Ishikawa (cell line): ENCODE data around the gene SLC4A2.
A peak's percentile ranks its signal among the peaks of the same experiment; 100 is the strongest.

Source experiments
- CEBPB ChIP-seq: IDR thresholded peaks from 2 replicates; pipeline ENCODE4 v1.6.1; 2012
- CREB1 ChIP-seq: IDR thresholded peaks from 2 replicates; pipeline ENCODE4 v1.6.1; 2012; ENCODE audit warnings: low read depth
- EGR1 ChIP-seq: IDR thresholded peaks from 2 replicates; pipeline ENCODE4 v1.6.1; 2012
- EP300 ChIP-seq: IDR thresholded peaks from 2 replicates; pipeline ENCODE4 v1.6.1; 2012; ENCODE audit warnings: borderline replicate concordance
- FOXM1 ChIP-seq: IDR thresholded peaks from 2 replicates; pipeline ENCODE4 v1.6.1; 2012; ENCODE audit warnings: low read depth, borderline replicate concordance
- MAX ChIP-seq: IDR thresholded peaks from 2 replicates; pipeline ENCODE4 v1.6.1; 2012
- NFIC ChIP-seq: IDR thresholded peaks from 2 replicates; pipeline ENCODE4 v1.6.1; 2012
- RAD21 ChIP-seq: IDR thresholded peaks from 2 replicates; pipeline ENCODE4 v1.6.1; 2012; ENCODE audit warnings: low read depth
- REST ChIP-seq: IDR thresholded peaks from 2 replicates; pipeline ENCODE4 v1.6.1; 2012; ENCODE audit warnings: low read depth, mild to moderate bottlenecking
- TAF1 ChIP-seq: IDR thresholded peaks from 2 replicates; pipeline ENCODE4 v1.6.1; 2012; ENCODE audit warnings: low read depth, mild to moderate bottlenecking
- TCF12 ChIP-seq: IDR thresholded peaks from 2 replicates; pipeline ENCODE4 v1.6.1; 2012; ENCODE audit warnings: low read depth
- TEAD4 ChIP-seq: IDR thresholded peaks from 2 replicates; pipeline ENCODE4 v1.6.1; 2012
- USF1 ChIP-seq: IDR thresholded peaks from 2 replicates; pipeline ENCODE4 v1.6.1; 2012
- YY1 ChIP-seq: IDR thresholded peaks from 2 replicates; pipeline ENCODE4 v1.6.1; 2012; ENCODE audit warnings: low read depth
- ZBTB7A ChIP-seq: IDR thresholded peaks from 2 replicates; pipeline ENCODE4 v1.6.1; 2012; ENCODE audit warnings: low read depth

Gene SLC4A2

GRCh38 chr7:151079199-151079910 lies 20.0 kb downstream of the SLC4A2 start:
- no peak for TF ChIP-seq EP300
- no peak for TF ChIP-seq CEBPB
- no peak for TF ChIP-seq TCF12
- TF ChIP-seq RAD21, result no peak
- TF ChIP-seq FOXM1, result no peak
- TF ChIP-seq TAF1, result no peak
- no peak for TF ChIP-seq USF1
- no peak for TF ChIP-seq CREB1
- no peak for TF ChIP-seq ZBTB7A
- no peak for TF ChIP-seq YY1
- no peak for TF ChIP-seq REST
- no peak for TF ChIP-seq EGR1
- TF ChIP-seq NFIC, result no peak

GRCh38 chr7:151080067-151080521 lies 20.7 kb downstream of the SLC4A2 start:
- no peak for TF ChIP-seq TEAD4
- peak; percentile 29; the same call in 1 of the 2 replicates for TF ChIP-seq MAX

- TF ChIP-seq TAF1, result peak; percentile 99
- no peak for TF ChIP-seq CEBPB
- TF ChIP-seq RAD21, result no peak
- TF ChIP-seq MAX, result peak; percentile 20; the same call in 1 of the 2 replicates
- peak; percentile 77; the same call in 1 of the 2 replicates for TF ChIP-seq TCF12
- TF ChIP-seq EP300, result peak; percentile 25; the same call in 1 of the 2 replicates
- 0 out of 2 replicates have a peak, but pooled peaks have one; percentile 11 for TF ChIP-seq FOXM1
- TF ChIP-seq YY1, result peak; percentile 96
- TF ChIP-seq USF1, result no peak
- 0 out of 2 replicates have a peak, but pooled peaks have one; percentile 6 for TF ChIP-seq EGR1
- 0 out of 2 replicates have a peak, but pooled peaks have one; percentile 17 for TF ChIP-seq CREB1
- no peak for TF ChIP-seq REST
Measured at GRCh38 chr7:151080522-151081169, 21.3 kb downstream of the SLC4A2 start, which contains the start of gene FASTK. TSS of gene FASTK (minus strand) at chr7:151080809. CDS start at chr7:151080766, 43 bp downstream.

- TF ChIP-seq YY1, result no peak
- TF ChIP-seq ZBTB7A, result peak; percentile 69
Measured at GRCh38 chr7:151081170-151082101, 22.0 kb downstream of the SLC4A2 start.
